ENCODE measurements around the gene NLGN1.

DNA sequence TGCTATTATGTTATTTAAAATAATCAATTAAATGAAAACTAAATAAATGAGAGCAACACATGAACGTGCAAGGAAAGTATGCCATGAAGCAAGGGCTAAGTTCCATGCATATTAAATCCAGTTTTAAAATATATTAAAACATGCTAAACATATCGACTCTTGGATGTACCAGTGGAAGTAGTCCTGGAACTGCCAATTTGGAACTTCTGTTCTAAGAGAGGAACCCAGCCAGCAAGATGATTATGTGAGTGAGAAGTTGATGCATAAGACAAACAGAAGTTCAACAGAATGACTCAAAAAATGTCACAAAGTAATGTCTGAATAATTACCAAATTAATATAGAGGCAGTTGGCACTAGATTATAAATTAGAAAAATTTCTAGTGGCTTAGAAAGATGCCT lies 714.2 kb downstream of the NLGN1 start:
- TF ChIP-seq, protein P1, sequence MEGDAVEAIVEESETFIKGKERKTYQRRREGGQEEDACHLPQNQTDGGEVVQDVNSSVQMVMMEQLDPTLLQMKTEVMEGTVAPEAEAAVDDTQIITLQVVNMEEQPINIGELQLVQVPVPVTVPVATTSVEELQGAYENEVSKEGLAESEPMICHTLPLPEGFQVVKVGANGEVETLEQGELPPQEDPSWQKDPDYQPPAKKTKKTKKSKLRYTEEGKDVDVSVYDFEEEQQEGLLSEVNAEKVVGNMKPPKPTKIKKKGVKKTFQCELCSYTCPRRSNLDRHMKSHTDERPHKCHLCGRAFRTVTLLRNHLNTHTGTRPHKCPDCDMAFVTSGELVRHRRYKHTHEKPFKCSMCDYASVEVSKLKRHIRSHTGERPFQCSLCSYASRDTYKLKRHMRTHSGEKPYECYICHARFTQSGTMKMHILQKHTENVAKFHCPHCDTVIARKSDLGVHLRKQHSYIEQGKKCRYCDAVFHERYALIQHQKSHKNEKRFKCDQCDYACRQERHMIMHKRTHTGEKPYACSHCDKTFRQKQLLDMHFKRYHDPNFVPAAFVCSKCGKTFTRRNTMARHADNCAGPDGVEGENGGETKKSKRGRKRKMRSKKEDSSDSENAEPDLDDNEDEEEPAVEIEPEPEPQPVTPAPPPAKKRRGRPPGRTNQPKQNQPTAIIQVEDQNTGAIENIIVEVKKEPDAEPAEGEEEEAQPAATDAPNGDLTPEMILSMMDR (IDR thresholded peaks at IDR 0.05; ENCODE audit: low read length) = no peak
- no peak for TF ChIP-seq EZH2 (IDR thresholded peaks at IDR 0.05; ENCODE audit: borderline replicate concordance, low read length)

Data from OCI-LY1 (cell line).